ENCODE results near the gene UBQLN4.
A peak's percentile ranks its signal among the peaks of the same experiment; 100 is the strongest.

GRCh38 chr1:156025876-156026275 lies 27.7 kb downstream of the UBQLN4 start:
- TF ChIP-seq CTCF (IDR thresholded peaks at IDR 0.05; ENCODE audit: low read depth, low read length, missing input control) (peak; percentile 38), MAX (IDR thresholded peaks at IDR 0.05) (no peak), RAD21 (IDR thresholded peaks at IDR 0.05) (peak; percentile 23 to 61), FOXA1 (IDR thresholded peaks at IDR 0.05) (no peak), REST (IDR thresholded peaks at IDR 0.05) (no peak), TAF1 (conservative IDR thresholded peaks at IDR 0.05) (no peak), SP1 (IDR thresholded peaks at IDR 0.05) (no peak), EGR1 (IDR thresholded peaks at IDR 0.05; ENCODE audit: low read depth in 2 of 2) (no peak), NR2F2 (IDR thresholded peaks at IDR 0.05) (no peak), RXRA (IDR thresholded peaks at IDR 0.05) (no peak), ZBTB33 (IDR thresholded peaks at IDR 0.05) (no peak), YY1 (IDR thresholded peaks at IDR 0.05) (no peak), GABPA (IDR thresholded peaks at IDR 0.05 in 1 of 2, conservative IDR thresholded peaks at IDR 0.05 in 1 of 2) (no peak)

All from liver (tissue), 3 donors.